ENCODE results near the gene OCSTAMP. TPM values are rescaled to one million over a fixed set of nuclear protein-coding genes. Genes with fewer than 3 reads are reported as not detected.

OCSTAMP gene
- total RNA-seq, 2 experiments from 2014 or later: not detected

DNA sequence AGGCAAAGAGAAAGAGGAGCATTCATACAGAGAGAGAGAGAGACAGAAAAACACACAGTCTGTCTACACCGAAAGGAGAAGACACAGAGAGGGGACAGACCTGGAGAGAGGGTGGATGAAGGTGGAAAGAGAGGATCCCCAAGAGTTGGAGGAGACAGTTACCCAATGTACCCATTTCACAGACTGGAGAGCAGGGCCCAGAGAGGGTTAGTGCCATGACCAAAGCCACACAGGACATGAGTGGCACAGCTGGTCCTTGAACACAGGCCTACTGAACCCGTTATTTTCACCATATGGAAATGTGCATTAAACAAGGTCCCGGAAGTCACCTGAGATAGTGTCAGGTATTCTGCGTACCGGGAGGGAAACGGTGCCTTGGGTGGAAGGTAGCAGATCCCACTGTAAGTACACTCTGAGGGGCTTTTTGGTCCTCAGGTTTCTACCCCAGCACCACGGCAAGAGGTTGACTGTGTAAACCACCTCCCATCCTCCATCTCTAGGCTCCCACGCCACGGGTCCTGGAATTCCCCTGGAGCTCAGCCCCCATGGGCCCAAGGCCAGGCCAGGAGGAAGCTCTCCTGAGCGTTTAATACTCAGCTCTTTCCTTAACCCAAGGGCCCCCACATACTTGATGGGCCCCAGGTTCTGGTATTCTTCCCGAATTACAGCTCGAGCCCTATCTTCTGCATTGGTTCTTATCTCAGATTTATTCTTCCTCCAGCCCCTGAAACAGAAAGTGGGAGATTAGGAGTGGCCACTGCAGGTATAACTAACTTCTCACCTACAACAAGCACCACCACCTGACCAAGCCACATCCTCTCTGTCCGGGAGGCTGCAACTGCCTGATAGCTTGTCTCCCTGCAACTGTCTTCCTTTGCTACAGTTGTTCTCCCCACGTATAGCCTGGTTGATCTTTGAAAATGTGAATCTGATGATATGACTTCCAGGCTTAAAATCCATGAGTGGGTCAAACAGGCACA, 38.4 kb upstream of the OCSTAMP start:
- no peak for ATAC-seq (ENCODE audit: poor library complexity)
- no peak overlapping the region for H3K4me3 Mint-ChIP-seq

DNA sequence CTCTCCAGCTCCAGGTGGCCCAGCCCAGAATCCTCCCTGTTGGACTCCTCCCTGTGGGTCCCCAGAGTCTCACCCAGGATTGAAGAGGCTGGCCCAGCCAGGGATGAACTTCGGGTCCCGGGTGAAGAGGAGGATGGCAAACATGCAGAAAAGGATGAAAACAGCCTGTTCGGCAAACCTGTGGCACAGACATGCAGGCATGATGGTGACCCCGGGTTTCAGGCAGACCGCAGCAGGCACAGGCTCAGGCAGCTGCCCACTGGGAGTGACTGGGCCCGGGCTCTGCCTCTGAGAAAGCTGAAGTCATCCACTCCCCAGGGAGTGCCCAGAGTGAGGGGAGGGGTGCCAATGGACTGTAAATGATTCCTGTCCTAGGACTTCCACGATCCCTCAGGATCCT, 37.5 kb upstream of the OCSTAMP start:
- peaks cover 12% of the 10 kb centered on the region for H3K27me3 Mint-ChIP-seq
- no peak overlapping the region for H3K27ac Mint-ChIP-seq
- no peaks in the 10 kb centered on the region for H3K4me1 Mint-ChIP-seq (ENCODE audit: low read depth)
- no peak overlapping the region for H3K4me3 Mint-ChIP-seq
- Histone ChIP-seq H3K4me3 (ENCODE audit: low read length) (no peak overlapping the region), H3K27ac (ENCODE audit: low read depth in 1 of 2, low read length in 2 of 2) (no peak overlapping the region), H3K4me1 (ENCODE audit: insufficient read depth, low read length) (no peaks in the 10 kb centered on the region), H3K36me3 (ENCODE audit: insufficient read depth, low read length) (no peaks in the 10 kb centered on the region), H3K9me3 (ENCODE audit: control insufficient read depth in 1 of 2, insufficient read depth in 1 of 2, low read length in 2 of 2) (no peaks in the 10 kb centered on the region), H3K27me3 (ENCODE audit: control insufficient read depth in 1 of 2, insufficient read depth in 2 of 2, low read length in 2 of 2) (no peaks in the 10 kb centered on the region)
- intact Hi-C loops (cut with DNase I, micrococcal nuclease): no loop called here
- DNase-seq (no peak), ATAC-seq (ENCODE audit: poor library complexity) (no peak)
- H3K36me3 Mint-ChIP-seq (ENCODE audit: low read depth): no peaks in the 10 kb centered on the region
- POLR2A ChIA-PET: no interaction called here
- TF ChIP-seq, protein P1, sequence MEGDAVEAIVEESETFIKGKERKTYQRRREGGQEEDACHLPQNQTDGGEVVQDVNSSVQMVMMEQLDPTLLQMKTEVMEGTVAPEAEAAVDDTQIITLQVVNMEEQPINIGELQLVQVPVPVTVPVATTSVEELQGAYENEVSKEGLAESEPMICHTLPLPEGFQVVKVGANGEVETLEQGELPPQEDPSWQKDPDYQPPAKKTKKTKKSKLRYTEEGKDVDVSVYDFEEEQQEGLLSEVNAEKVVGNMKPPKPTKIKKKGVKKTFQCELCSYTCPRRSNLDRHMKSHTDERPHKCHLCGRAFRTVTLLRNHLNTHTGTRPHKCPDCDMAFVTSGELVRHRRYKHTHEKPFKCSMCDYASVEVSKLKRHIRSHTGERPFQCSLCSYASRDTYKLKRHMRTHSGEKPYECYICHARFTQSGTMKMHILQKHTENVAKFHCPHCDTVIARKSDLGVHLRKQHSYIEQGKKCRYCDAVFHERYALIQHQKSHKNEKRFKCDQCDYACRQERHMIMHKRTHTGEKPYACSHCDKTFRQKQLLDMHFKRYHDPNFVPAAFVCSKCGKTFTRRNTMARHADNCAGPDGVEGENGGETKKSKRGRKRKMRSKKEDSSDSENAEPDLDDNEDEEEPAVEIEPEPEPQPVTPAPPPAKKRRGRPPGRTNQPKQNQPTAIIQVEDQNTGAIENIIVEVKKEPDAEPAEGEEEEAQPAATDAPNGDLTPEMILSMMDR (IDR thresholded peaks at IDR 0.05): no peak
- H3K9me3 Mint-ChIP-seq: no peaks in the 10 kb centered on the region
- CTCF ChIA-PET: no interaction called here

More for the DNA sequence above, 38.4 kb upstream of the OCSTAMP start:
- H3K36me3 ChIP-seq (ENCODE audit: insufficient read depth, low read length): no peaks in the 10 kb centered on the region
- peak in 1 of 14 experiments; percentile 41 for DNase-seq
- no peaks in the 10 kb centered on the region for H3K9me3 ChIP-seq (ENCODE audit: control insufficient read depth in 1 of 2, insufficient read depth in 1 of 2, low read length in 2 of 2)
- no peak overlapping the region for H3K4me3 ChIP-seq (ENCODE audit: low read length)
- POLR2A ChIA-PET: no interaction called here
- H3K27me3 ChIP-seq (ENCODE audit: control insufficient read depth in 1 of 2, insufficient read depth in 2 of 2, low read length in 2 of 2): no peaks in the 10 kb centered on the region
- Mint-ChIP-seq H3K27ac (no peak overlapping the region), H3K9me3 (no peaks in the 10 kb centered on the region), H3K4me1 (ENCODE audit: low read depth) (no peaks in the 10 kb centered on the region), H3K27me3 (peaks cover 8% of the 10 kb centered on the region), H3K36me3 (ENCODE audit: low read depth) (no peaks in the 10 kb centered on the region)
- intact Hi-C loops (cut with DNase I, micrococcal nuclease): no loop called here
- CTCF ChIA-PET: no interaction called here
- TF ChIP-seq, protein P1 (IDR thresholded peaks at IDR 0.05): no peak
- H3K4me1 ChIP-seq (ENCODE audit: insufficient read depth, low read length): no peaks in the 10 kb centered on the region
- H3K27ac ChIP-seq (ENCODE audit: low read depth in 1 of 2, low read length in 2 of 2): no peak overlapping the region

DNA sequence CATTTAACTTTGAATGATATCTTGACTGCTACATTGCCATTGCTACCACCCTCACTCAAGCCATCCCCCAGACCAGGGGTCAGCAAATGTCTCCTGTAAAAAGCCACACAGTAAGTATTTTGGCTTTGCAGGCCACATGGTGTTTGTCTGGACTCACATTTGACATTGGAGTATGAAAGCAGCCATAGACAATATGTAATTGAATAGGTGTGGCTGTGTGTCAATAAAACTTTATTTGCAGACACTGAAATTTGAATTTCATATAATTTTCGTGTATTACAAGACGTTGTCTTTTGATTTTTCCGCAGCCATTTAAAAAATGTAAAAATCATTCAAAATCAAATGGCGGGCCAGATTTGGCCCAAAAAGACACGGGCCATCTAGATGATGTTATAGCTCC, 36.3 kb upstream of the OCSTAMP start:
- Mint-ChIP-seq H3K27me3 (peaks cover 10% of the 10 kb centered on the region), H3K9me3 (no peaks in the 10 kb centered on the region), H3K4me3 (no peak overlapping the region), H3K4me1 (ENCODE audit: low read depth) (no peaks in the 10 kb centered on the region), H3K36me3 (ENCODE audit: low read depth) (no peaks in the 10 kb centered on the region), H3K27ac (no peak overlapping the region)
- Histone ChIP-seq H3K27me3 (ENCODE audit: control insufficient read depth in 1 of 2, insufficient read depth in 2 of 2, low read length in 2 of 2) (no peaks in the 10 kb centered on the region), H3K9me3 (ENCODE audit: control insufficient read depth in 1 of 2, insufficient read depth in 1 of 2, low read length in 2 of 2) (no peaks in the 10 kb centered on the region), H3K4me1 (ENCODE audit: insufficient read depth, low read length) (no peaks in the 10 kb centered on the region), H3K4me3 (ENCODE audit: low read length) (no peak overlapping the region), H3K27ac (ENCODE audit: low read depth in 1 of 2, low read length in 2 of 2) (no peak overlapping the region), H3K36me3 (ENCODE audit: insufficient read depth, low read length) (no peaks in the 10 kb centered on the region)
- CTCF ChIA-PET: no interaction called here
- TF ChIP-seq, protein P1 (IDR thresholded peaks at IDR 0.05): no peak
- intact Hi-C loops (cut with DNase I, micrococcal nuclease): no loop called here
- POLR2A ChIA-PET: no interaction called here
- DNase-seq (no peak), ATAC-seq (ENCODE audit: poor library complexity) (no peak)

Measured in CD4-positive, alpha-beta T cell (primary cell).